GF-D8 (cell line): Measurements from ENCODE around the gene HIRA.
"Not testable (repeated sequence)": the region's sequence is repeated elsewhere in the genome, so short reads cannot be mapped to it uniquely, and the experiment has no call there.

Experiments
- DNase-seq: peaks from one replicate; lab custom pipeline; 2025; lab: John Stamatoyannopoulos, UW

Gene HIRA

DNA sequence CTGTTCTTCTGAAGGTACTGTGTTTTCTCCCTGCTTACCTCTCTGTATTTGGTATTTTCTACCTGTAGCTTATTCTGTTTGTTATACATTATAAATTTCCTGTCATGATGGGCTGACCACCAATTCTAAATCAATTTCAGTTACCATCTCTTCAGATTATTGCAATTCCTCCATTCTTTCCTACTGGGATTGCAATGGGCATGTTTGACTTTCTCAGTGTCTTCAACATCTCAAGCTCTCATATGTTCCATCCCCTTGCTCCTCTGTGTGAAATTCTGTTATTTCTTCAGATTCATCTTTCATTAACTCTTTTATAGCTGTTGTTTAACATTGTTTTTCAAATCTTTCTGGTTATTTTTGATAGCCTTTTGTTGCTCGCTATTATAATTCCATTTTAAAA is 31.5 kb upstream of the HIRA start:
- no peak for DNase-seq

DNA sequence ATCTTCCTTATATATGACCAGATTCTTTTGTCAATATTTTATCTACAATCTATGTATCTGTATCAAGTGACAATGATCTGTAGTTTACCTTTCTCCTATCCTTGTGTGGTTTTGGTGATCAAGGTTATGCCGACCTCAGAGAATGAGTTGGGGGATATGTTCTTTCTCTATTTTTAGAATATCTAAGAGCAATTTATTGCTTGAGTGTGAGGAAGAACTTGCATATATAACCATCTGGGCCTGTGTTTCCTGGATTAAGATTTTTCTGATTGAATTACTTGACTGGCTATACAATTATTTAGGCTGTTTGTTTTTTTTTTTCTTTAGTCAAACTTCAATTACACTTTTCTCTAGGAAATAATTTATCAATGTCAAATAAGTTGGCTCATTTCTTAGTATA is 30.0 kb upstream of the HIRA start:
- no peak for DNase-seq

DNA sequence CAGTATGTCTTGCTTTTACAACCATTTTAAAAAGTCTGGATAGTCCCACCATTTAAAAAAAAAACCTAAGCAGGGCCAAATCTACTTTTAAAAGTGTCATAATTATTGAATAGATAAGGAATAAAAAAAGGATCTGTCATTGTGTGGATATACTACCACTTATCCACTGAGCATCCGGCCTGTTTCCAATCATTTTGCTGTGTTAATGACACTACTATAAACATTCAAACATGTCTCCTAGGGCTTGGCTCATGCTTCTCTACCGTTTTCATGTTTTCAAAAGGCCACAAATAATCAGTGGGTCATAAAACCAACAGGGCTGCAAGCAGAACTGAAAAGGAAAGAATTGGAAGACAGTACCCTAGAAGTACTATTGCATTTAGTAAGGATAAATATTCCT is 28.5 kb upstream of the HIRA start:
- DNase-seq: no peak

DNA sequence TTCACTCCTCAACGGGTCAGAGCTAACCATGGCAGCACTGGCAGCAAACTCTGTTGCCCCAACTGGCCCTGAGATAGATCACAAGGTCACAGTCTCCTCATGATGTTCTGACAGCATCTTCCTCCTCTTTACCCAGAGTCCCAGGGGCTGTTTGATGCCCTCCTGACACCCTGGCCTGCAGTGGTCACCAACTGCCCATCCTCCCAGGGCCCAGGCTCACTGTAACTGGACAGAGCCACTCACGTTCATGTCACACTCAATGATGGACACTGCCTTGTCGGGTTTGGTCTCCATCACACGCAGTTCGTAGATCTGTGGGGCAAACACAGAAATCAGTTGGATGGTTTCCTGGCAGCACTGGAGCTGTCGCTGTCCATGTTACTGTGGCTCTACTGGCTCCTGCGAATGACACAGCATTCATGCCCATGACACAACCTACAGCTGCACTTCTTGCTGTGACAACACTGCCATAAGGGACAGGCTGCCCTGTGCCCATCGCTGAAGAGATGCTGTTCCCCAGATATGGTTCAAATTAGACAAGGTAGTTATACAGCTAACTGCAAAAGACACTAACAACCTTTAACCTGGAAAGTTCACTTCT is 26.4 kb upstream of the HIRA start:
- DNase-seq: no peak

DNA sequence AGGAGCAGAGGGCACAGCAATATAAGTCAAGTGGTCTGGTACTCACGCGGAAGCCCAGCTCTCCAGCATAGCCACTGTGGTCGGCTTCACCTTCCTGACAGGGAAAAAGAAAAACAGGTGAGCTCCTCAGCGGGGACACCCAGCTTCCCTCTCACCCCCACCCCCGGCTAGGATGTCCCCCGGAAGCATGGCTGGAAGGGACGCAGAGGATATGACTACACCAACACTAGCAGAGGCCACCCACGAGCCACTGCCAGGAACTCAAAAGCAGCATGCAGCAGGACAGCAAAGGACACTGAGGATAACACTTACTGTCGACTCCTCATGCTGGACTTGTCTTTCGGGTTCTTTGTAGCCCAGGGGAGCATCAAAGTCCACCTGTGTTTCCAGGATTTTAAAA is 25.0 kb upstream of the HIRA start:
- no peak for DNase-seq

DNA sequence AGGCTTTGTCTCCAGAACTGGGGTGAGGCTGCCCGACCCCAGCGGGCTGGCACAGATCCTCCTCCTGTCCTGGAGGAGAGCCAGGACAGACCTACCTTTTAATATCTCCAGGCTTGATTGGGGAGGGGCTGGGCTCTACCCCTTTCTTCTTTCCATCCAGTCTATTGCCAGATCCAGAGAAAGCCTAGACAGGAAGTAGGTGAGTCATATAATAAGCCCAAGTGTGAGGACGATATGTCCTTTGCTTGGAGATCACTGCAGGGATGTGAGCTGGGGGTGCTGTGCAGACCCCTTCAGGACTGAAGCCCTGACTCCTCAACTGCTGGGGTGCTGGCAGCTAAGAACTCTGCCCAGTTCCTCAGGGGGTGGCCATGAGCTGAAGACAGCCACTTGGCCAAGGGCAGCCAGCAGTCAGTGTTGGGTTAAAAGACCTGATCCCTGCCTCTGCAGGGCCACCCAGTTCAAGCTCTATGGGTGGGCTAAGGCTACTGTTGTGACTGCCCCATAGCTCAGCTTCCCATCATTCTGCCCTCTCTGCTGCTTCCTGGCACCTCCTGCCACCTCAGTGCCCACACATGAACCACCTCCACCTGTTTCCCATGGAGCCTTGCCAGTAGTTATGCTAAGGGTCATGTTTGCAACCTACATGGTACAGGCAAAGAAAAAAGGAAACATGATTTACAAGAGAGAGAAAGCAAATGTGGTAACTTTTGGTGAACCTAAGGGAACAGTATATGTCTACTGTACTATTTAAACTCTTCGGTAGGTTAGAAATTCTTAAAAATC is 24.2 kb upstream of the HIRA start:
- no peak for DNase-seq

DNA sequence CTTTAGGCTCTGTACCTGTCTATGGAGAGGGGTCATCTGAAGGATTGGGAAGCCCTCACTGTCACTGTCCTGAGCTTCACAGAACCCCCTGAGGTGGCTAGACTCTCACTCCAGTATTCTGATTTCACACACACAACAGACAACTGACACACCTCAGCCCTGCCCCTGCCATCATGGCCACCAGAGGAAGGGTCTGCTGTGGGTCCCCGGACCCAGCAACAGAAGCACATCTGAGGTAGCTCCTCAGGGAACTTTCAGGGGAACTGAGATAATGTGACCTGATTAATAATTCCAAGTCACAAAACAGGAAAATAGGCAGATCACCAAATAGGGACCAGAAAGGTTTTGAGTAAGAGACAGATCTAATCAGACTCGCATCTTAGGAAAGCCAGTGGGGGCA is 23.5 kb upstream of the HIRA start:
- DNase-seq: no peak

DNA sequence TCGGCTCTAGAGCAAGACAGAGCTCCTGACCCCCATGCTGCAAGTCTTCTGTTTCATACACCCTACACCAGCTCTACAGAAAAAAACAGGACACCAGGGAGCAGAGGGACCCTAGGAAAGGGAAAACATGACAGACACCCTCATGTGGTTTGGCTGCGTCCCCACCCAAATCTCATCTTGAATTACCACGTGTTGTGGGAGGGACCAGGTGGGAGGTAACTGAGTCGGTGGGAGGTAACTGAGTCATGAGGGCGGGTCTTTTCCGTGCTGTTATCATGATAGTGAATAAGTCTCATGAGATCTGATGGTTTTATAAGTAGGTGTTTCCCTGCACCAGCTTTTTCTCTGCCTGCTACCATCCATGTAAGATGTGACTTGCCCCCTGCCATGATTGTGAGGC is 22.6 kb upstream of the HIRA start:
- no peak for DNase-seq

DNA sequence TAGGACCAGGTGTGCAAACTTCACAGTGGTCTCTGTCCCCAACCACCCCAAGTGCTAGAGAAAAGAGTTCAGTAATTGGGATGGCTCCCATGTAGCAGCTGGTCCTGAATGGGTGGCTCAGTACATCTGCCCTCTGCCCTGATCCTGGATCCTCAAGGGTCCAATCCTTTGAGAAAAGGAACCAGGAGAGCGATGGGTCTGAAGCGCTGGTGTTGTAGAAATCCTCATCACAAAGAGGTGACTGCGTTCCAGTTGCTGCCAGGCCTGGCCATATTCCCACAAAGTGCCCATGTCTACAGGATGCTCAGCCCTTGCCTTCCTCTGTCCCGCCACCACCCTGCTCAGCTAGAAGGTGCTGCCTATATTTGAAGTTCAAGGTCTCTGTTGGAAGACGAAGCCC is 22.2 kb upstream of the HIRA start:
- DNase-seq: no peak

DNA sequence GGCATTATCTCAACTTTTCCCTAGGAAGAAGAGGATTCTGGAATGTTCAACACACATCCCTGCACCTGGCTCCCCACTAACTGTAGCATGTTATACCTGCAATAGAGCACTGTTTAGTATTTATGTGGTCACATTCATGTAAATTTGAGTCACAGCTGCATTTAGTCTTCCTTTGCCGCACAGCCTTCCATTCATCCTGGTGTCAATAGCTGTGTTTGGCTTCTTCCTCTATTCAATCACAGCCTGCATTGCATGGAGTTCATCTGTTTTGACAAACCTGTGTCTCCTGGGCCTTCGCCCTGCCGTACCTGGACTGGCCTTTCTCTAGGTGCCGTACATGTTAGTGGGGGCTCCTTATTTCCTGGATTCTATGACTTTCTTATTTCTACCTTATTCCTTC is 20.0 kb upstream of the HIRA start:
- DNase-seq: no peak

DNA sequence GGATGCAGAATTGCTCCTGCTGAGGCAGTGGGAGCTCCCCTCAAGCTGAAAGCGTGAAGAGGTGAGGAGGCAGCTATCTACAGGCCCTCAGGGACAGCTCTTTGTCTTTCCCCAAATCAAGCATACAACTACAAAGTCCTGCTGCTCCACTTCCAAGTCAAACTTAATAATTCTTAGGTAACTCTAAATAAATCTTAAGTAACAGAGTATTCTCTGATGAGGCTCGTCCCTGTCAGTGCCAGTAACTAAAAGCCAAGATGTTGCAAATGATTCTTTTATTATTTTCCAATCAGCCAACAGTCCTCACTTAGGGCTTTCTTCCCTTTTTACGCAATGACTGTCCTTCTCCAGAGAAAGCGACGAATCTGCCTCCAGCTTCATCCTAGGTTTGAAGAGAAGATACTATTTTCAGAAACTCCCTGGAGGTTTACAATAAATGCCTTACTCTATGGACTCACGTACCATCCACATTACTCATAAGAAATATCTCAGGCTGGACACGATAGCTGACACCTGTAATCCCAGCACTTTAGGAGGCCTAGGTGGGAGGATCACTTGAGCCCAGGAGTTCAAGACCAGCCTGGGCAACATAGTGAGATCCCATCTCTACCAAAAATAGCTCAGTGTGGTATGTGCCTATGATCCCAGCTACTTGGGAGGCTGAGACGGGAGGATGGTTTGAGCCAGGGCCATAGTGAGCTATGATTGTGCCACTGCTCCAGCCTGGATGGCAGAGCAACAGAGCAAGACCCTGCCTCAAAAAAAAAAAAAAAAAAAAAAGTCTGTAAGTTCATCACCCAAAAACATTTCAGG is 19.0 kb upstream of the HIRA start:
- no peak for DNase-seq

DNA sequence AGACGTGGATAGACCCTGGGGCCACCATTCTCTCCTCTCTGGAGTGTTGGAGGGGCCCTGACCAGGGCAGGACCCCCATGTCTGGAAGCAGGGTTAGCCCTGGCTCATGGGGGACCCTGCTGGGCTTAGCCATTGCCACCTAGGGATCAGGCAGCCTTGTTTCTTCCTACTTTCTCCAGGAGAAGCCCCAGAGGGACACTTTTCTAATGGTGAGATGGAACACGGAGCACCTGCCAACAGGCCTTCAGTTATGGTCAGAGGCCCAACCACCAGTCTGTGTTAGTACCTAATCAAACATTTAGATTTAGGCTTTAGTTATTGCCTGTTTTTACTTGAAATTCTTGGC is 17.9 kb upstream of the HIRA start:
- DNase-seq: no peak

DNA sequence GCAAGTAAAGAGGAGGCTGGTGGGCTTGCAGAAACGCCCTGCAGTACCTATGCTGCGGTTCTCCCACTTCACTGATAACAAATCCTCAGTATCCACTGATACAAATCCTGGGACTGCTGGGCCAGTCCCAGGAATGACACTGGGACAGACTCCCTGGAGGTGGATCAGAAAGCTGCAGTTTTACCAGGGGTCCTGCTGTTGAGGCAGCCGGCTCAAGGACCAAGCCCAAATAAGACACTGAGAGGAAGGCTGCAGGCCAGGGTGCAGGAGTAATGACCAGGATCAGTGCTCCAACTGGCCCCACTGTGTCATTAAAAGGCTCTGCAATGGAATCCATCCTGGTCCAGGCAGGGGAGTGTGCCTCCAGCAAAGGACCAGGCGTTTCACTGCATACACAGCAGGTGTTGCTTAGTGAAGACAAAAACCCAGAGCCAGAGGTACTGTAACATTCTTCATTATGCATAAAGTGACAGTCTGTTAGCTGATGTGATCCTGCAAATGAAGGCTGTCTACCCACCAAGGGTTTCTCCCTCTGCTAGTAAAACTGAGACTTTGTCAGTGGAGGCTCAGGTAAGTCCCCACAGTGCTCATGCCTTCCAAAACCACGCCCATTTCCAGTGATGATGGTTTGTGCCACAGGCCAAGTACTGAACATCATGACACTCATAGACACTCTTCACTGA is 17.3 kb upstream of the HIRA start:
- DNase-seq: no peak

DNA sequence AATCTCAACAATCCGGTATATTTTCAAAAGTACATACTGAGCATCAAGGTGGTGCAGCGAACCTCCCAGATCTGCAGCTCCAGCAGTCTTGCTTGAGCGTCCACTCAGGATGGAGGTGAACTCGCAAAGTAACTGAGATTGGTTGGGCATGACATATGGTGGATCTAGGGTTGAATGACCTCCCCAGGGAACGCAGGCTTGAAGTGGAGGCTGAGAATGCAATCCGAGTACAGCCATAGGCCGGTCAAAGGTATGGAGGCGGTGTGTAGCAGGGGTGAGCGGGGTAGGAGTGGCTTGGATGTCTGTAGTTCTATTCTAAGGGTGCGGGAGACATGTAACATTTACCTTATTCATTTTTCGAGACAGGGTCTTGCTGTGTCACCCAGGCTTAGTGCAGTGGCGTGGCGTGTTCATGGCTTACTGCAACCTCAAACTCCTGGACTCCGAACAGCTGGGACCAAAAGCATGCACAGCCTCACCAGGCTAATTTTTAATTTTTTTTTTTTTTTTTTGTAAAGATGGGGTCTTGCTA is 16.6 kb upstream of the HIRA start:
- DNase-seq: no peak

DNA sequence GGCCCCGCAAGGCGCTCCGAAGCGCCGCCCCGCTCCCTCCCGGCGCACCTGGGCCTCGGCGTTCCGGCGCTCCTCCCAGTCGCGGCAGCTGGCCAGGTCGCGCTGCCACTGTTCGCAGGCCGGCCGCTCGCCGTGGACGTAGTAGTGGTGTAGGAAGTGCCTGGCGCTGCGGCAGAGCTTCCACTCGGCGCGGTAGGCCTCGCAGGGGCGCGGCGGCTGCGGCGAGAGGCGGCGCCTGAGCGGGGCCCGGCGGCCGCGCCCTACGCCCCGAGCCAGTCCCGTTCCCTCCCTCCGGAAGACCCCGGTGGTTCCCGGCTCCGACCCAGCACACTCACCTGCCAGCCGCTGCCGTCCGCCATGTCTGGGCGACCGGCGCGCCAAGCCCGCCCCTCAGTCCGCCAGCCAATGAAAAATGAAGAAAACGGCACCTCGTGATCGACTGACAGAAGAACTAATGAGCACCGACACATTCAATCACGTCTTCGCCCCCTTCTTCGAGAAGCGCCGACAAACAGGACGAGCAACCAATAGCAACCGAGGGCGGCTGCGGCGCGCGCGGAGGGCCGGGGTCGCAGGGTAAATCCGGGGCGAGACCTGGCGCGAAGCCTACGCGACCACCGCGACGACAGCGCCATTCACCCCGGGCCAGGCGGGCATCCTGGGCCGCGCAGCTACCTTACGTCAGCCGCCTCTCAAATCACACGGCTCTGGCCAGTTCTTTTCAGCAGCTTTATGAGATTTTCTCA is 16.0 kb upstream of the HIRA start, which contains the start of gene C22orf39:
TSS of gene C22orf39 (minus strand) at position 382 of the 746 bp plus-strand sequence. CDS start at position 359, 23 bp downstream.
- peak; percentile 84 for DNase-seq

DNA sequence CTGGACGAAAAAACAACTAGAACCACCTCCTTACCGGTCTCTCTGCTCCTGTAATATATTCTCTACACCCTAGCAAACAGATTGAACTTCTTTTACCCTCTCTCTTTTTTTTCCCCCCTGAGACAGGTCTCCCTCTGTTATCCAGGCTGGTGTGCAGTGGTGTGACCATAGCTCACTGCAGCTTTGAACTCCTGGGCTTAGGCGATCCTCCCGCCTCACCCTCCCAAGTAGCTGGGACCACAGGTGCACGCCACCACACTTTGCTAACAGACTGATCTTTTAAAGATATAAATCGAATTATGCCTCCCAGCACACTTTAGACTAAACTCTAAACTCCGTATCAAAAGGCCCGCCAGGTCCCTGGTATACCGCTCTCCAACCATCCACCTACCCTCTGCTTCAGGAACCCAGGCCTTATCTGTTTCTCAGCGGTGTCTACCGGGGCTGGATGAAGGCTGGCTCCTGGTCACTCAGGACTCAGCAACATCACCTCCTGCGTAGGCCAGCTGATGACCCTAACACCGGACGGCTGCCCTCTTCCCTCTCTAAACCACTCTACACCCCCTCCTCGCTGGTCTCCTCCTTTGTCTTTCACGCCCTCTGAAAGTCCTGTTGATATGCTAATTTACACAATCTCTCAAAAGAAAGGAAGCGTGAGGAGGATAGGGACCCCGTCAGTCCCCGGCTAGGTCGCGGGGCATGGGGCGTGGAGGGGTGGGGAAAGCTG is 15.2 kb upstream of the HIRA start:
- DNase-seq: no peak

DNA sequence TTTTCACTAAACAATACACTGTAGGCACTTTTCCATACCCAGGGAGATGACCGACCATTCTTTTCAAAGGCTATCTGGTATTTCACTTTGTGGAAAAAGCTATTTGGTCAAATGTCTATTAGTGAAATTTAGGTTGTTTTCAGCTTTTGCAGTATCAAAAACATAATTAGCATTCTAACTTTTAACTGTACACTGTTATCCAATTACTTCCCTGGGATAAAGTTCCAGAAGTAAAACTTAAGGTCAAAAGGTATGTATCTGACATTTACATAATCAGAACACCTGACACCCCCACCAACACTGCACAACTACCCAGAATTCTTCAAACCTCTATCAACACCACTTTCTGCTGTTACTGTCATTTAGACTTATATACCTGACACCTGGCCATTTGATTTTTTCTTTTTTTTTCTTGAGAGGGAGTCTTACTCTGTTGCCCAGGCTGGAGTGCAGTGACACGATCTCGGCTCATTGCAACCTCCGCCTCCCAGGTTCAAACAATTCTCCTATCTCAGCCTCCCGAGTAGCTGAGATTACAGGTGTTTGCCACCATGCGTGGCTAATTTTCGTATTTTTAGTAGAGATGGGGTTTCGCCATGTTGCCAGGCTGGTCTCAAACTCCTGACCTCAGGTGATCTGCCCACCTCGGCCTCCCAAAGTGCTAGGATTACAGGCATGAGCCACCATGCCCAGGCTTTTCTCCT is 13.9 kb upstream of the HIRA start:
- DNase-seq: not testable (repeated sequence)

DNA sequence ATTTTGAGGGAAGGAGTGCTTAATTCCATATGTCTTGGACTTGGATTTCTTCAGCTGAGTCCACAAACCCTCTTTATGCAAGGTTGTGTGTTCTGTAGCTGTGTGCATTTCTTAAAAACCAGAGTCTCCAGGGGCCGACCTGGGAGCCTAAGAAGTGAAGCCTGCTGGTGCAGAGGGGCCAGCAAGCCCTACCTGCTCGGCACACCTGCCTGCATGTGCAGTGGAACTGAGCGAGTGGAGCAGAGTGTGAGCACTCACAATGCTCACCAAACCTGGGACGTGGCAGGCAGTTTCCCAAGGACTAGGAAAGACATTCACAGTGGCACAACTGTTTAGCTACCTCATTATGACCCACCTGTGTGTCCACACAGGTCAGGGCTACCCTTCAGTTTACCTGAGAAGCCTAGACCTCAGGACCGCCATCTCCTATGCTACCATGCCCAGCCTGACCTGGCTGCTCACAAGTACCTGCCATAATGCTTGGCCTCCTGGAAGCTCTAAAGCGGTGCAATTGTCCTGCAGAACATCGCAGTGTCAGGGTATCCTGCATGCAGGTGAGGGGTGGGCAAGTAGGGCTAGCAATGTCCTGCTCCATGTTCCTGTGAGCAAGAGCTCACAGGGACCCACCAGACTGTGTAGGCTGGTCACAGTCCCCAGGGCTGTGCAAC is 12.1 kb upstream of the HIRA start:
- no peak for DNase-seq

DNA sequence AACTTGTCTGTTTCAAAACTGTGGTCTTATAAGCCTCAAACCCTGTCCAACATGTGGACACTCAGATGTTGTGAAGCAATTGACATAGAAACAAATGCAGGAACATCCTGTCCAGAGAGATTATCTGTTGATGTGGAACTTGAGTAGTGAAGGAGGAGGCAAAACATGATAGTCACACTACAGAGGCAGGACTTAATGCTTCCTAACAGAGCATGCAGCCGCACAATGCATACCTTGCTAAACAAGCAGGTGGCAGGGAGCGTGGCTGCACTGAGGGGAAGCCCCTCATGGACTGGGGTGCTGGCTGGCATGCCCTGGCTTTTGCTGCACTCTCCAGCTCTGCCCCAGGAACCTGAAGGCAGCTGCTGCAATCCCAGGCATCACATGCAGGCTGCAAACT is 10.6 kb upstream of the HIRA start:
- no peak for DNase-seq
